SH-SY5Y (cell line): Measurements from ENCODE around the gene PPP1R12A.

Experiments
- GATA2 ChIP-seq: IDR thresholded peaks from 2 replicates; pipeline ENCODE4 v1.6.1; 2011; ENCODE audit warnings: mild to moderate bottlenecking, low read depth, low read length
- GATA3 ChIP-seq: IDR thresholded peaks from 2 replicates; pipeline ENCODE4 v1.6.1; 2011; ENCODE audit warnings: low read depth, mild to moderate bottlenecking, low read length, moderate library complexity

DNA sequence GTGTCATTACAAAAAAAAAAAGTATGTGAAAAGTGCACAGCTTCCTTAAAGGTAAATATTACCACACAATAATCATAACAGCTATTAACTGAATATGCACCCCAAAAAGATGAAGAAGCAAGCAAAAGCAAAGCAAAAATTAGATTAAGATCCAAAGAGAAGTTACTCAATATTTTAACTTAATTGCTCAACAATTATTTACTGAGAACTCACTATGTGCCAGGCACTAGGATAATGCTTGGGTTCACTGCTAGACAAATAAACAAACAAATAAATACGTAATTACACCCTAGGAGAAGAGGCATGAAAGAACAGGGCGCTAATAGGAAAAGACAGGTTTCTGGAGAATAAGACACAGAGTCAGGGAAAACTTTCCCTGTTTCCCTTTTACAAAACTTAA is 33.4 kb downstream of the PPP1R12A start:
- no peak for TF ChIP-seq GATA2
- TF ChIP-seq GATA3, result no peak
